Activated B cell treated with CpG ODN at 0.5 μM for 24 hours (primary cell): Measurements from ENCODE around the gene LIPC. TPM values are rescaled to one million over a fixed set of nuclear protein-coding genes. Genes with fewer than 3 reads are reported as not detected.

Experiments used
- ATAC-seq: fragments of 200-7000 bp; cut with Tn5 transposase; one replicate; pipeline ENCODE4 v1.10.0; 2021; ENCODE audit warnings: low read depth, mild to moderate bottlenecking, moderate library complexity
- CTCF ChIA-PET: fragments of 350-600 bp; sonication (Branson Sonifier 250); formaldehyde crosslinking; loops from one replicate; lab custom pipeline; 2021; ENCODE audit warnings: antibody characterized with exemption; lab: Charles Lee
- POLR2A ChIA-PET: fragments of 350-600 bp; sonication (Branson Sonifier 250); formaldehyde crosslinking; loops from one replicate; lab custom pipeline; 2021; ENCODE audit warnings: antibody characterized with exemption; lab: Charles Lee
- DNase-seq: peaks from one replicate; pipeline ENCODE4 v3.0.0; 2022
- H3K27ac Mint-ChIP-seq: one replicate; pipeline ENCODE4 v1.8.0; 2020; ENCODE audit warnings: mixed read lengths
- H3K27me3 Mint-ChIP-seq: one replicate; pipeline ENCODE4 v1.8.0; 2021; ENCODE audit warnings: mixed read lengths
- H3K36me3 Mint-ChIP-seq: one replicate; pipeline ENCODE4 v1.8.0; 2021; ENCODE audit warnings: low read depth, mixed read lengths
- H3K4me1 Mint-ChIP-seq: one replicate; pipeline ENCODE4 v1.8.0; 2021; ENCODE audit warnings: mixed read lengths
- H3K4me3 Mint-ChIP-seq: one replicate; pipeline ENCODE4 v1.8.0; 2020; ENCODE audit warnings: mild to moderate bottlenecking, mixed read lengths
- H3K9me3 Mint-ChIP-seq: one replicate; pipeline ENCODE4 v1.8.0; 2020; ENCODE audit warnings: mixed read lengths
- intact Hi-C: fragments of 100-400 bp; cut with micrococcal nuclease; formaldehyde crosslinking; loops from one replicate; pipeline ENCODE4 v1.15.1; 2024
- total RNA-seq: library from RNA; stranded (reverse); gene quantifications from 2 replicates; pipeline ENCODE4 v1.2.3, GENCODE V29; 2022
- TF ChIP-seq, protein P1 (sequence below): fragments of 200-600 bp; IDR thresholded peaks from one replicate; pipeline ENCODE4 v1.8.0; 2022; ENCODE audit warnings: antibody characterized with exemption, mild to moderate bottlenecking

LIPC gene
- total RNA-seq, 1 donor from 2014 or later, result not detected

GRCh38 chr15:58604455-58604923 lies 172.7 kb downstream of the LIPC start:
- TF ChIP-seq, protein P1, sequence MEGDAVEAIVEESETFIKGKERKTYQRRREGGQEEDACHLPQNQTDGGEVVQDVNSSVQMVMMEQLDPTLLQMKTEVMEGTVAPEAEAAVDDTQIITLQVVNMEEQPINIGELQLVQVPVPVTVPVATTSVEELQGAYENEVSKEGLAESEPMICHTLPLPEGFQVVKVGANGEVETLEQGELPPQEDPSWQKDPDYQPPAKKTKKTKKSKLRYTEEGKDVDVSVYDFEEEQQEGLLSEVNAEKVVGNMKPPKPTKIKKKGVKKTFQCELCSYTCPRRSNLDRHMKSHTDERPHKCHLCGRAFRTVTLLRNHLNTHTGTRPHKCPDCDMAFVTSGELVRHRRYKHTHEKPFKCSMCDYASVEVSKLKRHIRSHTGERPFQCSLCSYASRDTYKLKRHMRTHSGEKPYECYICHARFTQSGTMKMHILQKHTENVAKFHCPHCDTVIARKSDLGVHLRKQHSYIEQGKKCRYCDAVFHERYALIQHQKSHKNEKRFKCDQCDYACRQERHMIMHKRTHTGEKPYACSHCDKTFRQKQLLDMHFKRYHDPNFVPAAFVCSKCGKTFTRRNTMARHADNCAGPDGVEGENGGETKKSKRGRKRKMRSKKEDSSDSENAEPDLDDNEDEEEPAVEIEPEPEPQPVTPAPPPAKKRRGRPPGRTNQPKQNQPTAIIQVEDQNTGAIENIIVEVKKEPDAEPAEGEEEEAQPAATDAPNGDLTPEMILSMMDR, result no peak
- Mint-ChIP-seq H3K36me3 (peaks cover 57% of the 10 kb centered on the region), H3K27ac (no peak overlapping the region), H3K4me3 (no peak overlapping the region), H3K27me3 (no peaks in the 10 kb centered on the region), H3K9me3 (no peaks in the 10 kb centered on the region), H3K4me1 (peaks cover 4% of the 10 kb centered on the region)
- ChIA-PET CTCF (no interaction called here), POLR2A (no interaction called here)
- intact Hi-C loops, result no loop called here
- no peak for ATAC-seq
- no peak for DNase-seq

- no peaks in the 10 kb centered on the region for H3K27me3 Mint-ChIP-seq
- no peak overlapping the region for H3K4me3 Mint-ChIP-seq
- H3K27ac Mint-ChIP-seq, result no peak overlapping the region
- no peak for ATAC-seq
- POLR2A ChIA-PET, result no interaction called here
- H3K9me3 Mint-ChIP-seq, result no peaks in the 10 kb centered on the region
- CTCF ChIA-PET, result no interaction called here
- TF ChIP-seq, protein P1, result no peak
- peaks cover 70% of the 10 kb centered on the region for H3K36me3 Mint-ChIP-seq
- DNase-seq, result no peak
- intact Hi-C loops, result no loop called here
- H3K4me1 Mint-ChIP-seq, result peaks cover 4% of the 10 kb centered on the region
Observed at GRCh38 chr15:58605931-58606530, 174.2 kb downstream of the LIPC start.

- CTCF ChIA-PET, result no interaction called here
- Mint-ChIP-seq H3K4me1 (peaks cover 4% of the 10 kb centered on the region), H3K27me3 (no peaks in the 10 kb centered on the region), H3K36me3 (peaks cover 69% of the 10 kb centered on the region), H3K4me3 (no peak overlapping the region), H3K27ac (no peak overlapping the region), H3K9me3 (no peaks in the 10 kb centered on the region)
- TF ChIP-seq, protein P1, result no peak
- POLR2A ChIA-PET, result no interaction called here
- ATAC-seq (no peak), DNase-seq (no peak)
- intact Hi-C loops, result no loop called here
Observed at GRCh38 chr15:58606577-58607080, 174.8 kb downstream of the LIPC start.

DNA sequence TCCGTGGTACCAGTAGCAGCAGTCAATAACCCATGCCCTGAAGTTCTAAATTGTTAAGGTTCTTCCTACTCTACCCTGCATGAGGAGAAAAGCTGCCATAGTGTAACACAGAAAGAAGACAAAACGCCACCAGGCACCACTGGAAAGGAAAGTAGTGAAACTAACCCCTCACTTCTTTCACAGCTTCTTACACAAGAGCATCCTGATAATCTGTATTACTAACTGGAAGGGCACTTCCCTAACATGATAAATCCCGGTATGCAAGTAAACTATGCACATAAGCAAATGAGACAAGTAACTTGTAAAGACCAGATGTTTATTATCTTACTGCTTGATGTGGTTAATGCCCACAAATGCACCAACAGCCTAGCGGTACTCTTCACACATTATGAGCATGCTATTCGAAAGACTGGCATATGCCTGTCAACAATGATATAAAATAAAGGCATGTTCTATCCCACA lies 176.4 kb downstream of the LIPC start:
- H3K4me3 Mint-ChIP-seq, result no peak overlapping the region
- peaks cover 4% of the 10 kb centered on the region for H3K4me1 Mint-ChIP-seq
- no peak overlapping the region for H3K27ac Mint-ChIP-seq
- TF ChIP-seq, protein P1, result no peak
- peaks cover 76% of the 10 kb centered on the region for H3K36me3 Mint-ChIP-seq
- no peak for ATAC-seq
- intact Hi-C loops, result no loop called here
- H3K27me3 Mint-ChIP-seq, result no peaks in the 10 kb centered on the region
- ChIA-PET CTCF (no interaction called here), POLR2A (no interaction called here)
- H3K9me3 Mint-ChIP-seq, result no peaks in the 10 kb centered on the region
- no peak for DNase-seq

DNA sequence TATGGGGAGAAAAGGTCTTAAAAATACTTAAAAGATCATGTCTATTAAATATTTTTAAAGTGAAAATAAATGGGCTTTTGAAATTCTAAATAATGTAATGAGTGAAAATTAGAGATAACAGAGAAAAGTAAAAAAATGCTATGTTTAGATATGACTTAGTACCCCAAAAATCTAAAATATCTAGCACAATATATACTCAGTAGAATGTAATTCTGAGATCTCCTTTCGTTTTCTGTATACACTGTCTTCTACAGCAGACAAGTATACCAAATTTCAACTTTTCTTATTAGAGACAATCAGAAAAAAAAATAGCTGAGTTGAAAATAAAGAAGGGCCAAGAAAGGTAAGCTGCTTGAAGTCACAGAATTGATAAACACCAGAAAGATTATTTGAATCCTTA lies 176.9 kb downstream of the LIPC start:
- POLR2A ChIA-PET, result no interaction called here
- H3K4me3 Mint-ChIP-seq, result no peak overlapping the region
- no peaks in the 10 kb centered on the region for H3K27me3 Mint-ChIP-seq
- no peak for DNase-seq
- H3K4me1 Mint-ChIP-seq, result peaks cover 4% of the 10 kb centered on the region
- intact Hi-C loops, result no loop called here
- no peak for ATAC-seq
- H3K27ac Mint-ChIP-seq, result no peak overlapping the region
- CTCF ChIA-PET, result no interaction called here
- no peaks in the 10 kb centered on the region for H3K9me3 Mint-ChIP-seq
- TF ChIP-seq, protein P1, result no peak
- H3K36me3 Mint-ChIP-seq, result peaks cover 76% of the 10 kb centered on the region
